GM12878 (cell line): ENCODE measurements around the gene ALMS1. TPM values are rescaled to one million over a fixed set of nuclear protein-coding genes. Genes with fewer than 3 reads are reported as not detected.

Source experiments
- ATAC-seq: fragments of 200-7000 bp; cut with Tn5 transposase; 3 replicates; pipeline ENCODE4 v1.9.1; 2020; ENCODE audit warnings: mild to moderate bottlenecking, moderate library complexity
- BruUV-seq: library from RNA; stranded (reverse); fragments of 400-500 nt; replicated peaks from 2 replicates; lab custom pipeline; 2021; lab: Mats Ljungman, UMichigan
- CTCF ChIA-PET: fragments of 300-600 bp; sonication (Branson Sonifier 250); formaldehyde crosslinking; extraction: SDS; loops from one replicate; lab custom pipeline; 2021; ENCODE audit warnings: inconsistent platforms; lab: Yijun Ruan, JAX
- POLR2A ChIA-PET: fragments of 350-600 bp; formaldehyde crosslinking; extraction: SDS; loops from one replicate; lab custom pipeline; 2021; ENCODE audit warnings: inconsistent platforms; lab: Charles Lee
- RAD21 ChIA-PET: fragments of 300-600 bp; sonication (Branson Sonifier 250); formaldehyde crosslinking; loops from one replicate; lab custom pipeline; 2023; ENCODE audit warnings: antibody characterized with exemption; ENCODE audit not compliant: unreplicated experiment; lab: Charles Lee
- SMC1A ChIA-PET: fragments of 300-600 bp; sonication (Branson Sonifier 250); formaldehyde crosslinking; loops from one replicate; lab custom pipeline; 2023; ENCODE audit not compliant: unreplicated experiment, uncharacterized antibody; lab: Charles Lee
- DNase-seq: peaks from one replicate; pipeline ENCODE4 v3.0.0-alpha.2; 2011; ENCODE audit warnings: low read depth, low spot score
- FAIRE-seq: peaks from 3 replicates; lab custom pipeline; 2011; peaks lifted over from hg19 to GRCh38; lab: Jason Lieb, UNC
- H2AFZ ChIP-seq: 2 replicates; pipeline ENCODE4 v1.6.0; 2011; ENCODE audit warnings: low read depth, low read length, control low read depth; ENCODE audit not compliant: control insufficient read depth
- H3K27ac ChIP-seq: 2 replicates; pipeline ENCODE4 v1.5.1; 2011; ENCODE audit warnings: control low read depth; ENCODE audit not compliant: control insufficient read depth, insufficient read depth
- H3K27me3 ChIP-seq, 2 experiments: replicated peaks in 1 of 2; 2 replicates each; pipeline versions ENCODE4 v1.6.0 to v1.6.1; 2011; ENCODE audit warnings: low read length in 1 of 2; ENCODE audit not compliant: control insufficient read depth in 2 of 2, insufficient read depth in 2 of 2
- H3K36me3 ChIP-seq, 2 experiments: 2 replicates each; pipeline ENCODE4 v1.5.1; 2011; ENCODE audit warnings: low read length in 1 of 2; ENCODE audit not compliant: control insufficient read depth in 2 of 2, insufficient read depth in 2 of 2
- H3K4me1 ChIP-seq: 2 replicates; pipeline ENCODE4 v1.6.1; 2011; ENCODE audit warnings: mild to moderate bottlenecking, low read length, moderate library complexity, mixed read lengths; ENCODE audit not compliant: control insufficient read depth, insufficient read depth
- H3K4me2 ChIP-seq: 2 replicates; pipeline ENCODE4 v1.6.0; 2011; ENCODE audit warnings: control low read depth; ENCODE audit not compliant: control insufficient read depth, insufficient read depth
- H3K4me3 ChIP-seq: fragments of 200-600 bp; sonication (generic); 2 replicates; pipeline ENCODE4 v1.5.1; 2016
- H3K79me2 ChIP-seq: 2 replicates; pipeline ENCODE4 v1.6.0; 2011; ENCODE audit warnings: low read length; ENCODE audit not compliant: control insufficient read depth, insufficient read depth
- H3K9ac ChIP-seq: 2 replicates; pipeline ENCODE4 v1.8.0; 2011; ENCODE audit warnings: low read length, control low read depth, mixed read lengths; ENCODE audit not compliant: control insufficient read depth, insufficient read depth
- H3K9me3 ChIP-seq: replicated peaks from 3 replicates; pipeline ENCODE4 v1.5.1; 2011; ENCODE audit warnings: mild to moderate bottlenecking, low read length; ENCODE audit not compliant: control insufficient read depth, insufficient read depth
- H4K20me1 ChIP-seq: 2 replicates; pipeline ENCODE4 v1.6.0; 2011; ENCODE audit not compliant: control insufficient read depth, insufficient read depth
- CBX3 ChIP-seq: fragments of 200-600 bp; sonication (generic); IDR thresholded peaks from 2 replicates; pipeline ENCODE4 v1.6.1; 2016; ENCODE audit warnings: low read depth, borderline replicate concordance
- CHD2 ChIP-seq: IDR thresholded peaks from 2 replicates; pipeline ENCODE4 v1.6.1; 2011; ENCODE audit warnings: low read depth, low read length, improper control_type of control experiment, borderline replicate concordance
- EP300 ChIP-seq, 2 experiments: fragments of 150-350 bp in 1 of 2; IDR thresholded peaks; 2 replicates each; pipeline ENCODE4 v1.6.1; 2011 to 2012; ENCODE audit warnings: low read depth in 2 of 2, low read length in 2 of 2, borderline replicate concordance in 1 of 2, improper control_type of control experiment in 1 of 2, inconsistent platforms in 1 of 2; ENCODE audit not compliant: control insufficient read depth in 1 of 2
- HCFC1 ChIP-seq: fragments of 150-350 bp; IDR thresholded peaks from 2 replicates; pipeline ENCODE4 v1.6.1; 2014; ENCODE audit warnings: low read length
- HDAC2 ChIP-seq: fragments of 200-600 bp; sonication (generic); IDR thresholded peaks from 2 replicates; pipeline ENCODE4 v1.6.1; 2017
- KAT2A ChIP-seq: conservative IDR thresholded peaks from 2 replicates; pipeline ENCODE4 v1.6.1; 2011; ENCODE audit warnings: low read depth, low read length; ENCODE audit not compliant: control insufficient read depth
- MEF2A ChIP-seq: IDR thresholded peaks from 2 replicates; pipeline ENCODE4 v1.6.1; 2011; ENCODE audit warnings: low read depth, mild to moderate bottlenecking, low read length, moderate library complexity; ENCODE audit not compliant: insufficient read depth
- PML ChIP-seq: IDR thresholded peaks from 2 replicates; pipeline ENCODE4 v1.6.1; 2012; ENCODE audit warnings: low read length, inconsistent platforms
- STAT1 ChIP-seq: fragments of 450-650 bp; conservative IDR thresholded peaks from 2 replicates; pipeline ENCODE4 v1.6.1; 2014; ENCODE audit warnings: antibody characterized with exemption, mild to moderate bottlenecking
- ZNF622 ChIP-seq: fragments of 450-650 bp; IDR thresholded peaks from 2 replicates; pipeline ENCODE4 v1.6.1; 2017; ENCODE audit warnings: mild to moderate bottlenecking, inconsistent platforms
- WGBS: methylation state at CpG from one replicate; pipeline ENCODE4 v1.1.6; 2016; ENCODE audit warnings: low lambda C conversion rate; ENCODE audit not compliant: insufficient replicate concordance, insufficient coverage; ENCODE audit errors: missing lambda C conversion rate; 5-methylcytosine and 5-hydroxymethylcytosine counted together
- in situ Hi-C: fragments of 300-500 bp; cut with MboI; formaldehyde crosslinking; loops from 9 replicates; pipeline ENCODE4 v1.14.3; 2018; ENCODE audit warnings: mixed read lengths
- intact Hi-C: fragments of 100-400 bp; cut with micrococcal nuclease; formaldehyde crosslinking; loops from one replicate; pipeline ENCODE4 v1.14.2; 2022; ENCODE audit not compliant: unreplicated experiment
- polyA plus RNA-seq, 11 experiments: library from polyadenylated mRNA; depleted of rRNA in 4 of 11; unstranded in 6 of 11; stranded (reverse) in 5 of 11; fragments of >200 nt; fragmentation: Nextera tagmentation in 4 of 11; fragmentation: Illumina TruSeq in 1 of 11; extraction: Ambion mirVana in 4 of 11; extraction: Trizol in 1 of 11; gene quantifications; 1 replicate in 1 of 11; 2 replicates in 10 of 11; pipeline versions ENCODE4 v1.2.1 to v1.2.3, GENCODE V29; 2011 to 2016; ENCODE audit warnings: inconsistent platforms in 2 of 11, missing spikeins in 2 of 11, low read depth in 1 of 11
- total RNA-seq, 4 experiments: library from RNA; depleted of rRNA in 3 of 4; stranded (reverse); fragments of >200 nt in 3 of 4; fragmentation: Illumina TruSeq in 1 of 4; extraction: Trizol in 1 of 4; gene quantifications; 2 replicates each; pipeline versions ENCODE4 v1.2.1 to v1.2.3, GENCODE V29; 2013 to 2021
- TF ChIP-seq, protein P1 (sequence below): fragments of 450-650 bp; IDR thresholded peaks from 2 replicates; pipeline ENCODE4 v1.6.1; 2017; ENCODE audit warnings: mild to moderate bottlenecking, moderate library complexity
- TF ChIP-seq, protein P2 (sequence below): fragments of 450-650 bp; IDR thresholded peaks from 2 replicates; pipeline ENCODE4 v1.6.1; 2018; ENCODE audit warnings: mild to moderate bottlenecking, low read depth, moderate library complexity; ENCODE audit not compliant: partially characterized antibody

ALMS1 gene
- total and polyA plus RNA-seq, 10 of the 15 experiments (the other 5 are each of a cell fraction or from before 2014, with no cell fraction given): 1.1 to 25.8 (median 10.6) TPM

- H3K9ac ChIP-seq: no peak overlapping the region
- H3K36me3 ChIP-seq: no peaks in the 10 kb centered on the region
- H3K4me2 ChIP-seq: no peak overlapping the region
- H3K9me3 ChIP-seq: no peaks in the 10 kb centered on the region
- WGBS: 76% methylated on average over 4 of the region's 4 CpGs
- H3K4me3 ChIP-seq: no peak overlapping the region
- in situ Hi-C loops: no loop called here
- FAIRE-seq (no peak), DNase-seq (no peak), ATAC-seq (peak; percentile 20; the same call in 1 of the 3 replicates)
- no peaks in the 10 kb centered on the region for H3K4me1 ChIP-seq
- no peaks in the 10 kb centered on the region for H3K79me2 ChIP-seq
- ChIA-PET CTCF (interaction anchor here (0.9 kb wide), 1 partner anchor 376 kb away, joined by 4 read pairs; no protein-coding TSS in a partner anchor), SMC1A (no interaction called here), POLR2A (interaction anchor here (0.6 kb wide), 1 partner anchor 25 kb away, joined by 10 read pairs; no protein-coding TSS in a partner anchor), RAD21 (no interaction called here)
- no peaks in the 10 kb centered on the region for H4K20me1 ChIP-seq
- H3K27ac ChIP-seq: no peak overlapping the region
- TF ChIP-seq, protein P1, sequence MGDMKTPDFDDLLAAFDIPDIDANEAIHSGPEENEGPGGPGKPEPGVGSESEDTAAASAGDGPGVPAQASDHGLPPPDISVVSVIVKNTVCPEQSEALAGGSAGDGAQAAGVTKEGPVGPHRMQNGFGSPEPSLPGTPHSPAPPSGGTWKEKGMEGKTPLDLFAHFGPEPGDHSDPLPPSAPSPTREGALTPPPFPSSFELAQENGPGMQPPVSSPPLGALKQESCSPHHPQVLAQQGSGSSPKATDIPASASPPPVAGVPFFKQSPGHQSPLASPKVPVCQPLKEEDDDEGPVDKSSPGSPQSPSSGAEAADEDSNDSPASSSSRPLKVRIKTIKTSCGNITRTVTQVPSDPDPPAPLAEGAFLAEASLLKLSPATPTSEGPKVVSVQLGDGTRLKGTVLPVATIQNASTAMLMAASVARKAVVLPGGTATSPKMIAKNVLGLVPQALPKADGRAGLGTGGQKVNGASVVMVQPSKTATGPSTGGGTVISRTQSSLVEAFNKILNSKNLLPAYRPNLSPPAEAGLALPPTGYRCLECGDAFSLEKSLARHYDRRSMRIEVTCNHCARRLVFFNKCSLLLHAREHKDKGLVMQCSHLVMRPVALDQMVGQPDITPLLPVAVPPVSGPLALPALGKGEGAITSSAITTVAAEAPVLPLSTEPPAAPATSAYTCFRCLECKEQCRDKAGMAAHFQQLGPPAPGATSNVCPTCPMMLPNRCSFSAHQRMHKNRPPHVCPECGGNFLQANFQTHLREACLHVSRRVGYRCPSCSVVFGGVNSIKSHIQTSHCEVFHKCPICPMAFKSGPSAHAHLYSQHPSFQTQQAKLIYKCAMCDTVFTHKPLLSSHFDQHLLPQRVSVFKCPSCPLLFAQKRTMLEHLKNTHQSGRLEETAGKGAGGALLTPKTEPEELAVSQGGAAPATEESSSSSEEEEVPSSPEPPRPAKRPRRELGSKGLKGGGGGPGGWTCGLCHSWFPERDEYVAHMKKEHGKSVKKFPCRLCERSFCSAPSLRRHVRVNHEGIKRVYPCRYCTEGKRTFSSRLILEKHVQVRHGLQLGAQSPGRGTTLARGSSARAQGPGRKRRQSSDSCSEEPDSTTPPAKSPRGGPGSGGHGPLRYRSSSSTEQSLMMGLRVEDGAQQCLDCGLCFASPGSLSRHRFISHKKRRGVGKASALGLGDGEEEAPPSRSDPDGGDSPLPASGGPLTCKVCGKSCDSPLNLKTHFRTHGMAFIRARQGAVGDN: no peak
- no peaks in the 10 kb centered on the region for H3K27me3 ChIP-seq
- intact Hi-C loops: no loop called here
- no peak overlapping the region for H2AFZ ChIP-seq
- no TSS peak for BruUV-seq
These were observed 202.5 kb downstream of the ALMS1 start for GRCh38 chr2:73588177-73588576.

- intact Hi-C loops: no loop called here
- DNase-seq: no peak
- WGBS: 94% methylated on average over 2 of the region's 2 CpGs
- Histone ChIP-seq H3K9ac (no peak overlapping the region), H3K9me3 (no peaks in the 10 kb centered on the region), H2AFZ (no peak overlapping the region), H3K27ac (no peak overlapping the region), H4K20me1 (no peaks in the 10 kb centered on the region), H3K79me2 (no peaks in the 10 kb centered on the region), H3K27me3 (no peaks in the 10 kb centered on the region), H3K4me1 (no peaks in the 10 kb centered on the region), H3K4me3 (no peak overlapping the region), H3K4me2 (no peak overlapping the region), H3K36me3 (no peaks in the 10 kb centered on the region)
- POLR2A ChIA-PET: no interaction called here
- RAD21 ChIA-PET: no interaction called here
- no TSS peak for BruUV-seq
- CTCF ChIA-PET: no interaction called here
- in situ Hi-C loops: no loop called here
- FAIRE-seq: no peak
- ATAC-seq: no peak
- SMC1A ChIA-PET: no interaction called here
- no peak for TF ChIP-seq PML
- TF ChIP-seq, protein P2, sequence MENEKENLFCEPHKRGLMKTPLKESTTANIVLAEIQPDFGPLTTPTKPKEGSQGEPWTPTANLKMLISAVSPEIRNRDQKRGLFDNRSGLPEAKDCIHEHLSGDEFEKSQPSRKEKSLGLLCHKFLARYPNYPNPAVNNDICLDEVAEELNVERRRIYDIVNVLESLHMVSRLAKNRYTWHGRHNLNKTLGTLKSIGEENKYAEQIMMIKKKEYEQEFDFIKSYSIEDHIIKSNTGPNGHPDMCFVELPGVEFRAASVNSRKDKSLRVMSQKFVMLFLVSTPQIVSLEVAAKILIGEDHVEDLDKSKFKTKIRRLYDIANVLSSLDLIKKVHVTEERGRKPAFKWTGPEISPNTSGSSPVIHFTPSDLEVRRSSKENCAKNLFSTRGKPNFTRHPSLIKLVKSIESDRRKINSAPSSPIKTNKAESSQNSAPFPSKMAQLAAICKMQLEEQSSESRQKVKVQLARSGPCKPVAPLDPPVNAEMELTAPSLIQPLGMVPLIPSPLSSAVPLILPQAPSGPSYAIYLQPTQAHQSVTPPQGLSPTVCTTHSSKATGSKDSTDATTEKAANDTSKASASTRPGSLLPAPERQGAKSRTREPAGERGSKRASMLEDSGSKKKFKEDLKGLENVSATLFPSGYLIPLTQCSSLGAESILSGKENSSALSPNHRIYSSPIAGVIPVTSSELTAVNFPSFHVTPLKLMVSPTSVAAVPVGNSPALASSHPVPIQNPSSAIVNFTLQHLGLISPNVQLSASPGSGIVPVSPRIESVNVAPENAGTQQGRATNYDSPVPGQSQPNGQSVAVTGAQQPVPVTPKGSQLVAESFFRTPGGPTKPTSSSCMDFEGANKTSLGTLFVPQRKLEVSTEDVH: no peak
- TF ChIP-seq HCFC1: no peak
- no peak for TF ChIP-seq MEF2A
- no peak for TF ChIP-seq CBX3
- TF ChIP-seq CHD2: no peak
- no peak for TF ChIP-seq KAT2A
- TF ChIP-seq HDAC2: no peak
- no peak for TF ChIP-seq STAT1
- TF ChIP-seq EP300 (IDR thresholded peaks at IDR 0.05; ENCODE audit: borderline replicate concordance in 1 of 2, control insufficient read depth in 1 of 2, low read depth in 2 of 2, low read length in 2 of 2): no peak
- no peak for TF ChIP-seq ZNF622
These were observed 208.0 kb downstream of the ALMS1 start for GRCh38 chr2:73593680-73594079.
